HepG2 (cell line): ENCODE results near the gene PAM16. TPM values are rescaled to one million over a fixed set of nuclear protein-coding genes. Genes with fewer than 3 reads are reported as not detected.

Experiments
- ATAC-seq: fragments of 200-7000 bp; cut with Tn5 transposase; 3 replicates; pipeline ENCODE4 v1.9.1; 2020; ENCODE audit warnings: mild to moderate bottlenecking, moderate library complexity
- BruUV-seq: library from RNA; stranded (reverse); fragments of 400-500 nt; replicated peaks from 2 replicates; lab custom pipeline; 2021; lab: Mats Ljungman, UMichigan
- CTCF ChIA-PET: fragments of 300-600 bp; formaldehyde crosslinking; extraction: SDS; loops from one replicate; lab custom pipeline; 2021; ENCODE audit warnings: low total read pairs, inconsistent platforms, low intra/inter-chr PET ratio; lab: Yijun Ruan, JAX
- POLR2A ChIA-PET: fragments of 350-600 bp; sonication (Branson Sonifier 250); formaldehyde crosslinking; loops from one replicate; lab custom pipeline; 2020; ENCODE audit warnings: antibody characterized with exemption, inconsistent platforms; lab: Yijun Ruan, JAX
- DNase-seq: peaks from one replicate; pipeline ENCODE4 v3.0.0-alpha.2; 2015; ENCODE audit warnings: low spot score
- FAIRE-seq: peaks from 3 replicates; lab custom pipeline; 2011; peaks lifted over from hg19 to GRCh38; lab: Jason Lieb, UNC
- H2AFZ ChIP-seq: one replicate; pipeline ENCODE4 v1.6.1; 2011; ENCODE audit warnings: low read length, inconsistent platforms
- H3K27ac ChIP-seq: fragments of 300-600 bp; 3 replicates; pipeline ENCODE4 v1.8.0; 2011; ENCODE audit warnings: mixed run types, mild to moderate bottlenecking, mixed read lengths, low read length, inconsistent platforms; ENCODE audit not compliant: insufficient read depth; ENCODE audit errors: extremely low read length
- H3K27me3 ChIP-seq, 2 experiments: fragments of 200-600 bp in 1 of 2; 2 replicates in 1 of 2; 3 replicates in 1 of 2; pipeline versions ENCODE4 v1.6.0 to v1.8.0; 2011; ENCODE audit warnings: low read length in 2 of 2, mild to moderate bottlenecking in 2 of 2, moderate library complexity in 2 of 2, inconsistent platforms in 1 of 2; ENCODE audit not compliant: insufficient read depth in 2 of 2, control insufficient read depth in 1 of 2
- H3K36me3 ChIP-seq, 2 experiments: fragments of 200-600 bp in 1 of 2; replicated peaks in 1 of 2; 2 replicates in 1 of 2; 3 replicates in 1 of 2; pipeline versions ENCODE4 v1.5.1 to v1.8.0; 2011; ENCODE audit warnings: low read length in 2 of 2, inconsistent platforms in 1 of 2; ENCODE audit not compliant: insufficient read depth in 2 of 2, control insufficient read depth in 1 of 2
- H3K4me1 ChIP-seq: 2 replicates; pipeline ENCODE4 v1.5.1; 2012; ENCODE audit warnings: low read length, inconsistent platforms; ENCODE audit not compliant: insufficient read depth
- H3K4me2 ChIP-seq: 2 replicates; pipeline ENCODE4 v1.6.0; 2011; ENCODE audit warnings: low read depth, low read length, inconsistent platforms
- H3K4me3 ChIP-seq, 3 experiments: fragments of 200-600 bp in 1 of 3; sonication (generic), shearing (Covaris generic) in 1 of 3; replicated peaks in 1 of 3; 2 replicates each; pipeline ENCODE4 v1.5.1; 2011 to 2016; ENCODE audit warnings: low read length in 3 of 3, inconsistent platforms in 2 of 3, low read depth in 2 of 3, mild to moderate bottlenecking in 2 of 3, control low read depth in 1 of 3, mixed read lengths in 1 of 3; ENCODE audit not compliant: insufficient read depth in 1 of 3
- H3K79me2 ChIP-seq: one replicate; pipeline ENCODE4 v1.6.1; 2011; ENCODE audit warnings: low read length, inconsistent platforms; ENCODE audit not compliant: insufficient read depth
- H3K9ac ChIP-seq: 2 replicates; pipeline ENCODE4 v1.6.0; 2011; ENCODE audit warnings: mild to moderate bottlenecking, low read depth, low read length, inconsistent platforms; ENCODE audit not compliant: insufficient read depth
- H3K9me3 ChIP-seq: 2 replicates; pipeline ENCODE4 v1.5.1; 2012; ENCODE audit warnings: mild to moderate bottlenecking, low read length
- H4K20me1 ChIP-seq: 2 replicates; pipeline ENCODE4 v1.6.0; 2011; ENCODE audit warnings: inconsistent platforms, mild to moderate bottlenecking, low read length, moderate library complexity; ENCODE audit not compliant: insufficient read depth
- HNRNPK ChIP-seq: fragments of 200-400 bp; formaldehyde crosslinking; IDR thresholded peaks from 2 replicates; pipeline ENCODE4 v1.6.1; 2018; ENCODE audit warnings: low read length, low read depth, moderate library complexity, mild to moderate bottlenecking; ENCODE audit not compliant: poor library complexity, severe bottlenecking
- IKZF1 ChIP-seq: fragments of 450-650 bp; IDR thresholded peaks from 2 replicates; pipeline ENCODE4 v1.7.1; 2016
- RFXANK ChIP-seq: IDR thresholded peaks from 2 replicates; pipeline ENCODE4 v1.6.1; 2016
- STAG1 ChIP-seq: sonication (generic); formaldehyde crosslinking; IDR thresholded peaks from 2 replicates; pipeline ENCODE4 v1.4.0; 2020; ENCODE audit warnings: missing genetic modification reagents
- TBX2 ChIP-seq: sonication (generic); formaldehyde crosslinking; IDR thresholded peaks from 2 replicates; pipeline ENCODE4 v1.5.0; 2020; ENCODE audit warnings: missing genetic modification reagents, mild to moderate bottlenecking, borderline replicate concordance
- ZNF101 ChIP-seq: sonication (generic); formaldehyde crosslinking; IDR thresholded peaks from 2 replicates; pipeline ENCODE4 v1.4.0; 2020; ENCODE audit warnings: mild to moderate bottlenecking, low read depth, missing genetic modification reagents, borderline replicate concordance
- ZNF350 ChIP-seq: sonication (generic); formaldehyde crosslinking; IDR thresholded peaks from 2 replicates; pipeline ENCODE4 v1.4.0; 2020; ENCODE audit warnings: mild to moderate bottlenecking, low read depth, missing genetic modification reagents, borderline replicate concordance
- ZNF614 ChIP-seq: IDR thresholded peaks from 2 replicates; pipeline ENCODE4 v1.6.1; 2018; ENCODE audit warnings: missing biosample characterization, missing genetic modification reagents, inconsistent platforms, borderline replicate concordance
- WGBS: methylation state at CpG from one replicate; pipeline ENCODE4 v1.1.6; 2017; ENCODE audit warnings: low lambda C conversion rate; 5-methylcytosine and 5-hydroxymethylcytosine counted together
- in situ Hi-C: cut with HindIII; loops from 2 replicates; pipeline ENCODE4 v1.10.0; 2017; ENCODE audit warnings: low pct_unique_long_range_greater_than_20kb; ENCODE audit not compliant: extremely low pct_ligation_motif_present
- intact Hi-C: fragments of 100-400 bp; cut with micrococcal nuclease; formaldehyde crosslinking; loops from one replicate; pipeline ENCODE4 v1.10.0; 2022; ENCODE audit not compliant: unreplicated experiment
- polyA plus RNA-seq, 8 experiments: library from polyadenylated mRNA; depleted of rRNA in 3 of 8; stranded (reverse) in 7 of 8; unstranded in 1 of 8; fragments of >200 nt; fragmentation: Illumina TruSeq in 4 of 8; extraction: Trizol in 4 of 8; gene quantifications; 2 replicates each; pipeline versions ENCODE4 v1.2.1 to v1.2.3, GENCODE V29; 2011 to 2016; ENCODE audit warnings: low read depth in 4 of 8, missing spikeins in 1 of 8, mixed read lengths in 1 of 8; ENCODE audit not compliant: insufficient read depth in 1 of 8
- total RNA-seq, 5 experiments: library from RNA; depleted of rRNA; stranded (reverse); fragments of >200 nt; fragmentation: Illumina TruSeq; extraction: Trizol; gene quantifications; 2 replicates each; pipeline ENCODE4 v1.2.3, GENCODE V29; 2016; ENCODE audit warnings: low read depth in 1 of 5
- TF ChIP-seq, protein P1 (sequence below): sonication (generic); formaldehyde crosslinking; IDR thresholded peaks from 2 replicates; pipeline ENCODE4 v1.5.1; 2020; ENCODE audit warnings: mild to moderate bottlenecking, moderate library complexity, missing genetic modification reagents
- TF ChIP-seq, protein P2 (sequence below): sonication (generic); formaldehyde crosslinking; IDR thresholded peaks from 2 replicates; pipeline ENCODE4 v1.9.0; 2022; ENCODE audit warnings: missing genetic modification reagents, mild to moderate bottlenecking, borderline replicate concordance

Gene PAM16
- total and polyA plus RNA-seq, 2 of the 13 experiments (the other 11 are each of a cell fraction or from before 2014, with no cell fraction given) = 51.5 to 51.8 TPM

DNA sequence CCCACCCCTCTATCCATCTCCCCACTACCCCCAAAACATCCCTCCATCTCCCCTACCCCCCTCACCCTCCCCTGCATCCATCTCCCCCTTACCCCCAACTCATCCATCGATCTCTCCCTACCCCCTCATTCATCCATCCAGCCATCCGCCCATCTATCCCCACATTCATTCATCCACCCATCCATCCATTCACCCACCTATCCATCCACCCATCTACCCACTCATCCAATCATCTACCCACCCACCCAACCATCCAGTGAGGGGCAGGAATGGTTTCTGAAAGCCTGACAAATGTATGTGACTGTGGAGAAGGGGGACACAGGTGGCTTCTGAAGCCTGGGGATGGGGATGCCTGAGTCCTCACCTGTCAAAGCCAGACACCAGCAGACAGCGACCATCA is 8.8 kb upstream of the PAM16 start:
- ATAC-seq (no peak), FAIRE-seq (no peak), DNase-seq (no peak)
- Histone ChIP-seq H3K36me3 (peaks cover 0 to 1% of the 10 kb centered on the region in 2 experiments; a peak in 1 of 5 replicates), H3K4me1 (peaks cover 17% of the 10 kb centered on the region), H4K20me1 (no peaks in the 10 kb centered on the region), H3K4me3 (no peak overlapping the region), H3K27ac (no peak overlapping the region), H3K9me3 (no peaks in the 10 kb centered on the region), H3K9ac (no peak overlapping the region), H2AFZ (no peak overlapping the region), H3K79me2 (no peaks in the 10 kb centered on the region), H3K4me2 (no peak overlapping the region), H3K27me3 (no peaks in the 10 kb centered on the region; a peak in 1 of 5 replicates)
- ChIA-PET CTCF (interaction anchor here (4.9 kb wide), 1 partner anchor 43 kb away, joined by 92 read pairs; no protein-coding TSS in a partner anchor), POLR2A (interaction anchor here (1.0 to 1.5 kb wide), 2 partner anchors 8 to 13 kb away, joined by 3 to 5 read pairs; partner anchors contain the start of gene PAM16)
- no TSS peak for BruUV-seq
- in situ Hi-C loops (no loop called here), intact Hi-C loops (loop anchor here (1.0 to 2.0 kb wide), 3 partner anchors 13 to 42 kb away; no protein-coding TSS in a partner anchor)
- 96% methylated on average over 3 of the region's 3 CpGs for WGBS
- TF ChIP-seq IKZF1 (no peak), TBX2 (CRISPR knock-in tag) (no peak), ZNF350 (CRISPR knock-in tag) (no peak), ZNF101 (CRISPR knock-in tag) (no peak), HNRNPK (peak; percentile 8)

DNA sequence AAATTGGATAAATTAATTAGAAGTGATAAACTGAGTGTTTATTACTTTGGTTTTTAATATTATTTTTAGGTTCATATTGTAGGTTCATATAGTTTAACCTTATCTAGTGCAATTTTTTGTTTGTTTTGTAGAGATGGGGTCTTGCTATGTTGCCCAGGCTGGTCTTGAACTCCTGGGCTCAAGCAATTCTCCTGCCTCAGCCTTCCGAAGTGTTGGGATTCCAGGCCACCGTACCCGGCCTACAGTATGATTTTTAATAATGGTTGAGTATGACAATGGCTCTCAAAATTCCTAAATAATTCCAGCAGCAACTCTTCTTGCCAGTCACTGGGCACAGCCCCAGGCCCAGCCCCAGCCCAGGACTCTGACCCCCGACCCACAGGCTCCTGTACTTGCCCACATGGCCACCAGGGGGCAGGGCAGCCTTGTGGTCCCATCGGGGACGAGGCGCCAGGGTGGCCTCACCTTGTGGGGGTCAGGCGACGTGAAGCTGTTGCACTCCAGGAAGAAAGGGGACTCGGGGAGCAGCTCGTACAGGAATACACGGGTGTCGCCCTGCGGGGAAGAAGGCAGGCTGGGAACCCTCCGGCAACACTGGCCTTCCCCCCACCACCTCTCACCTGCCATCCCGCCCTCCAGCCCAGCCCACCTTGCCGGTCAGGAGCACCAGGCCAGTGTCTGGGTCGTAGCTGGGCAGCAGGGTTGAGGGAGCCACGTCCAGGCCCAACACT is 7.9 kb upstream of the PAM16 start:
- WGBS = 34% methylated on average over 11 of the region's 19 CpGs
- intact Hi-C loops = loop anchor here (1.0 to 2.0 kb wide), 3 partner anchors 14 to 43 kb away; no protein-coding TSS in a partner anchor
- Histone ChIP-seq H3K36me3 (no peaks in the 10 kb centered on the region), H3K27me3 (no peaks in the 10 kb centered on the region; a peak in 1 of 5 replicates), H4K20me1 (no peaks in the 10 kb centered on the region), H3K9me3 (no peaks in the 10 kb centered on the region), H3K4me1 (peaks cover 17% of the 10 kb centered on the region), H3K4me3 (no peak overlapping the region; a peak in 1 of 6 replicates), H3K9ac (no peak overlapping the region), H3K79me2 (no peaks in the 10 kb centered on the region), H2AFZ (no peak overlapping the region), H3K4me2 (no peak overlapping the region), H3K27ac (no peak overlapping the region)
- in situ Hi-C loops = no loop called here
- ATAC-seq = peak; percentile 80
- no TSS peak for BruUV-seq
- POLR2A ChIA-PET = interaction anchor here (1.0 kb wide), 2 partner anchors 14 to 42 kb away, joined by 3 read pairs; no protein-coding TSS in a partner anchor
- peak; percentile 44 for FAIRE-seq
- CTCF ChIA-PET = interaction anchor here (0.9 to 4.9 kb wide), 4 partner anchors 19 to 52 kb away, joined by 3 to 92 read pairs (median 8); no protein-coding TSS in a partner anchor
- peak; percentile 53 for DNase-seq
- TF ChIP-seq, protein P1, sequence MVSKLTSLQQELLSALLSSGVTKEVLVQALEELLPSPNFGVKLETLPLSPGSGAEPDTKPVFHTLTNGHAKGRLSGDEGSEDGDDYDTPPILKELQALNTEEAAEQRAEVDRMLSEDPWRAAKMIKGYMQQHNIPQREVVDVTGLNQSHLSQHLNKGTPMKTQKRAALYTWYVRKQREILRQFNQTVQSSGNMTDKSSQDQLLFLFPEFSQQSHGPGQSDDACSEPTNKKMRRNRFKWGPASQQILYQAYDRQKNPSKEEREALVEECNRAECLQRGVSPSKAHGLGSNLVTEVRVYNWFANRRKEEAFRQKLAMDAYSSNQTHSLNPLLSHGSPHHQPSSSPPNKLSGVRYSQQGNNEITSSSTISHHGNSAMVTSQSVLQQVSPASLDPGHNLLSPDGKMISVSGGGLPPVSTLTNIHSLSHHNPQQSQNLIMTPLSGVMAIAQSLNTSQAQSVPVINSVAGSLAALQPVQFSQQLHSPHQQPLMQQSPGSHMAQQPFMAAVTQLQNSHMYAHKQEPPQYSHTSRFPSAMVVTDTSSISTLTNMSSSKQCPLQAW (CRISPR knock-in tag) = peak; percentile 46; the same call in 1 of the 2 replicates
- TF ChIP-seq RFXANK (CRISPR knock-in tag) (no peak), ZNF614 (CRISPR knock-in tag) (no peak), STAG1 (peak; percentile 98)
- TF ChIP-seq, protein P2, sequence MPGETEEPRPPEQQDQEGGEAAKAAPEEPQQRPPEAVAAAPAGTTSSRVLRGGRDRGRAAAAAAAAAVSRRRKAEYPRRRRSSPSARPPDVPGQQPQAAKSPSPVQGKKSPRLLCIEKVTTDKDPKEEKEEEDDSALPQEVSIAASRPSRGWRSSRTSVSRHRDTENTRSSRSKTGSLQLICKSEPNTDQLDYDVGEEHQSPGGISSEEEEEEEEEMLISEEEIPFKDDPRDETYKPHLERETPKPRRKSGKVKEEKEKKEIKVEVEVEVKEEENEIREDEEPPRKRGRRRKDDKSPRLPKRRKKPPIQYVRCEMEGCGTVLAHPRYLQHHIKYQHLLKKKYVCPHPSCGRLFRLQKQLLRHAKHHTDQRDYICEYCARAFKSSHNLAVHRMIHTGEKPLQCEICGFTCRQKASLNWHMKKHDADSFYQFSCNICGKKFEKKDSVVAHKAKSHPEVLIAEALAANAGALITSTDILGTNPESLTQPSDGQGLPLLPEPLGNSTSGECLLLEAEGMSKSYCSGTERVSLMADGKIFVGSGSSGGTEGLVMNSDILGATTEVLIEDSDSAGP (CRISPR knock-in tag) = peak; percentile 19; the same call in 1 of the 2 replicates
